HepG2 (cell line): ENCODE results near the gene LCA5. TPM values are rescaled to one million over a fixed set of nuclear protein-coding genes. Genes with fewer than 3 reads are reported as not detected.

Source experiments
- ATAC-seq: fragments of 200-7000 bp; cut with Tn5 transposase; 3 replicates; pipeline ENCODE4 v1.9.1; 2020; ENCODE audit warnings: mild to moderate bottlenecking, moderate library complexity
- BruUV-seq: library from RNA; stranded (reverse); fragments of 400-500 nt; replicated peaks from 2 replicates; lab custom pipeline; 2021; lab: Mats Ljungman, UMichigan
- CTCF ChIA-PET: fragments of 300-600 bp; formaldehyde crosslinking; extraction: SDS; loops from one replicate; lab custom pipeline; 2021; ENCODE audit warnings: low total read pairs, inconsistent platforms, low intra/inter-chr PET ratio; lab: Yijun Ruan, JAX
- POLR2A ChIA-PET: fragments of 350-600 bp; sonication (Branson Sonifier 250); formaldehyde crosslinking; loops from one replicate; lab custom pipeline; 2020; ENCODE audit warnings: antibody characterized with exemption, inconsistent platforms; lab: Yijun Ruan, JAX
- DNase-seq: peaks from one replicate; pipeline ENCODE4 v3.0.0-alpha.2; 2015; ENCODE audit warnings: low spot score
- FAIRE-seq: peaks from 3 replicates; lab custom pipeline; 2011; peaks lifted over from hg19 to GRCh38; lab: Jason Lieb, UNC
- H2AFZ ChIP-seq: one replicate; pipeline ENCODE4 v1.6.1; 2011; ENCODE audit warnings: low read length, inconsistent platforms
- H3K27ac ChIP-seq: fragments of 300-600 bp; 3 replicates; pipeline ENCODE4 v1.8.0; 2011; ENCODE audit warnings: mixed run types, mild to moderate bottlenecking, mixed read lengths, low read length, inconsistent platforms; ENCODE audit not compliant: insufficient read depth; ENCODE audit errors: extremely low read length
- H3K27me3 ChIP-seq, 2 experiments: fragments of 200-600 bp in 1 of 2; 2 replicates in 1 of 2; 3 replicates in 1 of 2; pipeline versions ENCODE4 v1.6.0 to v1.8.0; 2011; ENCODE audit warnings: low read length in 2 of 2, mild to moderate bottlenecking in 2 of 2, moderate library complexity in 2 of 2, inconsistent platforms in 1 of 2; ENCODE audit not compliant: insufficient read depth in 2 of 2, control insufficient read depth in 1 of 2
- H3K36me3 ChIP-seq, 2 experiments: fragments of 200-600 bp in 1 of 2; replicated peaks in 1 of 2; 2 replicates in 1 of 2; 3 replicates in 1 of 2; pipeline versions ENCODE4 v1.5.1 to v1.8.0; 2011; ENCODE audit warnings: low read length in 2 of 2, inconsistent platforms in 1 of 2; ENCODE audit not compliant: insufficient read depth in 2 of 2, control insufficient read depth in 1 of 2
- H3K4me1 ChIP-seq: 2 replicates; pipeline ENCODE4 v1.5.1; 2012; ENCODE audit warnings: low read length, inconsistent platforms; ENCODE audit not compliant: insufficient read depth
- H3K4me2 ChIP-seq: 2 replicates; pipeline ENCODE4 v1.6.0; 2011; ENCODE audit warnings: low read depth, low read length, inconsistent platforms
- H3K4me3 ChIP-seq, 3 experiments: fragments of 200-600 bp in 1 of 3; sonication (generic), shearing (Covaris generic) in 1 of 3; replicated peaks in 1 of 3; 2 replicates each; pipeline ENCODE4 v1.5.1; 2011 to 2016; ENCODE audit warnings: low read length in 3 of 3, inconsistent platforms in 2 of 3, low read depth in 2 of 3, mild to moderate bottlenecking in 2 of 3, control low read depth in 1 of 3, mixed read lengths in 1 of 3; ENCODE audit not compliant: insufficient read depth in 1 of 3
- H3K79me2 ChIP-seq: one replicate; pipeline ENCODE4 v1.6.1; 2011; ENCODE audit warnings: low read length, inconsistent platforms; ENCODE audit not compliant: insufficient read depth
- H3K9ac ChIP-seq: 2 replicates; pipeline ENCODE4 v1.6.0; 2011; ENCODE audit warnings: mild to moderate bottlenecking, low read depth, low read length, inconsistent platforms; ENCODE audit not compliant: insufficient read depth
- H3K9me3 ChIP-seq: 2 replicates; pipeline ENCODE4 v1.5.1; 2012; ENCODE audit warnings: mild to moderate bottlenecking, low read length
- H4K20me1 ChIP-seq: 2 replicates; pipeline ENCODE4 v1.6.0; 2011; ENCODE audit warnings: inconsistent platforms, mild to moderate bottlenecking, low read length, moderate library complexity; ENCODE audit not compliant: insufficient read depth
- ETS1 ChIP-seq: sonication (generic); formaldehyde crosslinking; IDR thresholded peaks from 2 replicates; pipeline ENCODE4 v1.4.0; 2020; ENCODE audit warnings: missing genetic modification reagents
- FOSL2 ChIP-seq: sonication (generic); formaldehyde crosslinking; IDR thresholded peaks from 2 replicates; pipeline ENCODE4 v1.4.0; 2020; ENCODE audit warnings: missing genetic modification reagents
- HMGXB4 ChIP-seq, 2 experiments: sonication (generic) in 1 of 2; formaldehyde crosslinking in 1 of 2; IDR thresholded peaks; 2 replicates each; pipeline versions ENCODE4 v1.4.0 to v1.6.1; 2018 to 2020; ENCODE audit warnings: missing genetic modification reagents in 2 of 2, borderline replicate concordance in 1 of 2, low read depth in 1 of 2, mild to moderate bottlenecking in 1 of 2, missing biosample characterization in 1 of 2
- HNRNPUL1 ChIP-seq: fragments of 200-400 bp; formaldehyde crosslinking; IDR thresholded peaks from 2 replicates; pipeline ENCODE4 v1.6.1; 2017; ENCODE audit warnings: low read depth, mild to moderate bottlenecking, low read length, moderate library complexity
- PPARG ChIP-seq: conservative IDR thresholded peaks from 2 replicates; pipeline ENCODE4 v1.6.1; 2016; ENCODE audit warnings: missing biosample characterization, missing genetic modification reagents
- RFXAP ChIP-seq: sonication (generic); formaldehyde crosslinking; IDR thresholded peaks from 2 replicates; pipeline ENCODE4 v1.4.0; 2020; ENCODE audit warnings: missing genetic modification reagents, borderline replicate concordance
- SALL2 ChIP-seq: sonication (generic); formaldehyde crosslinking; IDR thresholded peaks from 2 replicates; pipeline ENCODE4 v1.8.1; 2023; ENCODE audit warnings: mild to moderate bottlenecking, missing genetic modification reagents, inconsistent platforms
- ZMYM4 ChIP-seq: sonication (generic); formaldehyde crosslinking; IDR thresholded peaks from 2 replicates; pipeline ENCODE4 v1.8.1; 2023; ENCODE audit warnings: mild to moderate bottlenecking, missing genetic modification reagents
- ZNF333 ChIP-seq: sonication (generic); formaldehyde crosslinking; IDR thresholded peaks from 2 replicates; pipeline ENCODE4 v1.4.0; 2020; ENCODE audit warnings: mild to moderate bottlenecking, missing genetic modification reagents, borderline replicate concordance
- ZNF660 ChIP-seq: sonication (generic); formaldehyde crosslinking; IDR thresholded peaks from 2 replicates; pipeline ENCODE4 v1.5.1; 2020; ENCODE audit warnings: mild to moderate bottlenecking, low read depth, missing genetic modification reagents, borderline replicate concordance
- WGBS: methylation state at CpG from one replicate; pipeline ENCODE4 v1.1.6; 2017; ENCODE audit warnings: low lambda C conversion rate; 5-methylcytosine and 5-hydroxymethylcytosine counted together
- in situ Hi-C: cut with HindIII; loops from 2 replicates; pipeline ENCODE4 v1.10.0; 2017; ENCODE audit warnings: low pct_unique_long_range_greater_than_20kb; ENCODE audit not compliant: extremely low pct_ligation_motif_present
- intact Hi-C: fragments of 100-400 bp; cut with micrococcal nuclease; formaldehyde crosslinking; loops from one replicate; pipeline ENCODE4 v1.10.0; 2022; ENCODE audit not compliant: unreplicated experiment
- polyA plus RNA-seq, 8 experiments: library from polyadenylated mRNA; depleted of rRNA in 3 of 8; stranded (reverse) in 7 of 8; unstranded in 1 of 8; fragments of >200 nt; fragmentation: Illumina TruSeq in 4 of 8; extraction: Trizol in 4 of 8; gene quantifications; 2 replicates each; pipeline versions ENCODE4 v1.2.1 to v1.2.3, GENCODE V29; 2011 to 2016; ENCODE audit warnings: low read depth in 4 of 8, missing spikeins in 1 of 8, mixed read lengths in 1 of 8; ENCODE audit not compliant: insufficient read depth in 1 of 8
- total RNA-seq, 5 experiments: library from RNA; depleted of rRNA; stranded (reverse); fragments of >200 nt; fragmentation: Illumina TruSeq; extraction: Trizol; gene quantifications; 2 replicates each; pipeline ENCODE4 v1.2.3, GENCODE V29; 2016; ENCODE audit warnings: low read depth in 1 of 5
- TF ChIP-seq, protein P1 (sequence below): sonication (generic); formaldehyde crosslinking; IDR thresholded peaks from 2 replicates; pipeline ENCODE4 v1.4.0; 2020; ENCODE audit warnings: missing genetic modification reagents, borderline replicate concordance
- TF ChIP-seq, protein P2 (sequence below): sonication (generic); formaldehyde crosslinking; IDR thresholded peaks from 2 replicates; pipeline ENCODE4 v1.4.0; 2020; ENCODE audit warnings: missing genetic modification reagents

Gene LCA5
- total and polyA plus RNA-seq, 2 of the 13 experiments (the other 11 are each of a cell fraction or from before 2014, with no cell fraction given): 0.84 to 4.6 TPM

- H3K4me2 ChIP-seq: no peak overlapping the region
- FAIRE-seq (no peak), DNase-seq (peak; percentile 16), ATAC-seq (peak; percentile 59; the same call in 2 of the 3 replicates)
- no peak overlapping the region for H3K9ac ChIP-seq
- no peaks in the 10 kb centered on the region for H3K9me3 ChIP-seq
- H3K4me3 ChIP-seq: no peak overlapping the region
- H4K20me1 ChIP-seq: no peaks in the 10 kb centered on the region
- H3K36me3 ChIP-seq: peaks cover 2 to 3% of the 10 kb centered on the region in 2 experiments; a peak in 2 of 5 replicates
- in situ Hi-C loops: no loop called here
- TF ChIP-seq ZNF333 (CRISPR knock-in tag) (no peak), FOSL2 (CRISPR knock-in tag) (peak; percentile 13; the same call in 1 of the 2 replicates), HMGXB4 (CRISPR knock-in tag; IDR thresholded peaks at IDR 0.05; ENCODE audit: borderline replicate concordance in 1 of 2, low read depth in 1 of 2) (no peak), ZNF660 (CRISPR knock-in tag) (no peak), SALL2 (CRISPR knock-in tag) (no peak), ETS1 (no peak), ZMYM4 (CRISPR knock-in tag) (0 out of 2 replicates have a peak, but pooled peaks have one; percentile 21), HNRNPUL1 (no peak), PPARG (CRISPR knock-in tag) (no peak), RFXAP (CRISPR knock-in tag) (no peak)
- TF ChIP-seq, protein P1, sequence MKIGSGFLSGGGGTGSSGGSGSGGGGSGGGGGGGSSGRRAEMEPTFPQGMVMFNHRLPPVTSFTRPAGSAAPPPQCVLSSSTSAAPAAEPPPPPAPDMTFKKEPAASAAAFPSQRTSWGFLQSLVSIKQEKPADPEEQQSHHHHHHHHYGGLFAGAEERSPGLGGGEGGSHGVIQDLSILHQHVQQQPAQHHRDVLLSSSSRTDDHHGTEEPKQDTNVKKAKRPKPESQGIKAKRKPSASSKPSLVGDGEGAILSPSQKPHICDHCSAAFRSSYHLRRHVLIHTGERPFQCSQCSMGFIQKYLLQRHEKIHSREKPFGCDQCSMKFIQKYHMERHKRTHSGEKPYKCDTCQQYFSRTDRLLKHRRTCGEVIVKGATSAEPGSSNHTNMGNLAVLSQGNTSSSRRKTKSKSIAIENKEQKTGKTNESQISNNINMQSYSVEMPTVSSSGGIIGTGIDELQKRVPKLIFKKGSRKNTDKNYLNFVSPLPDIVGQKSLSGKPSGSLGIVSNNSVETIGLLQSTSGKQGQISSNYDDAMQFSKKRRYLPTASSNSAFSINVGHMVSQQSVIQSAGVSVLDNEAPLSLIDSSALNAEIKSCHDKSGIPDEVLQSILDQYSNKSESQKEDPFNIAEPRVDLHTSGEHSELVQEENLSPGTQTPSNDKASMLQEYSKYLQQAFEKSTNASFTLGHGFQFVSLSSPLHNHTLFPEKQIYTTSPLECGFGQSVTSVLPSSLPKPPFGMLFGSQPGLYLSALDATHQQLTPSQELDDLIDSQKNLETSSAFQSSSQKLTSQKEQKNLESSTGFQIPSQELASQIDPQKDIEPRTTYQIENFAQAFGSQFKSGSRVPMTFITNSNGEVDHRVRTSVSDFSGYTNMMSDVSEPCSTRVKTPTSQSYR (CRISPR knock-in tag): no peak
- TF ChIP-seq, protein P2, sequence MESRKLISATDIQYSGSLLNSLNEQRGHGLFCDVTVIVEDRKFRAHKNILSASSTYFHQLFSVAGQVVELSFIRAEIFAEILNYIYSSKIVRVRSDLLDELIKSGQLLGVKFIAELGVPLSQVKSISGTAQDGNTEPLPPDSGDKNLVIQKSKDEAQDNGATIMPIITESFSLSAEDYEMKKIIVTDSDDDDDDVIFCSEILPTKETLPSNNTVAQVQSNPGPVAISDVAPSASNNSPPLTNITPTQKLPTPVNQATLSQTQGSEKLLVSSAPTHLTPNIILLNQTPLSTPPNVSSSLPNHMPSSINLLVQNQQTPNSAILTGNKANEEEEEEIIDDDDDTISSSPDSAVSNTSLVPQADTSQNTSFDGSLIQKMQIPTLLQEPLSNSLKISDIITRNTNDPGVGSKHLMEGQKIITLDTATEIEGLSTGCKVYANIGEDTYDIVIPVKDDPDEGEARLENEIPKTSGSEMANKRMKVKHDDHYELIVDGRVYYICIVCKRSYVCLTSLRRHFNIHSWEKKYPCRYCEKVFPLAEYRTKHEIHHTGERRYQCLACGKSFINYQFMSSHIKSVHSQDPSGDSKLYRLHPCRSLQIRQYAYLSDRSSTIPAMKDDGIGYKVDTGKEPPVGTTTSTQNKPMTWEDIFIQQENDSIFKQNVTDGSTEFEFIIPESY (CRISPR knock-in tag): peak; percentile 80; the same call in 1 of the 2 replicates
- H3K27ac ChIP-seq: no peak overlapping the region
- H3K4me1 ChIP-seq: peaks cover 8% of the 10 kb centered on the region
- H3K79me2 ChIP-seq: no peaks in the 10 kb centered on the region
- ChIA-PET POLR2A (no interaction called here), CTCF (no interaction called here)
- intact Hi-C loops: no loop called here
- H3K27me3 ChIP-seq: no peaks in the 10 kb centered on the region
- WGBS: 83% methylated on average over 7 of the region's 7 CpGs
- no TSS peak for BruUV-seq
- H2AFZ ChIP-seq: no peak overlapping the region
Measured at GRCh38 chr6:79544939-79545450, 7.8 kb upstream of the LCA5 start.
